Daoy (cell line): ENCODE results near the gene WIPI1. TPM values are rescaled to one million over a fixed set of nuclear protein-coding genes. Genes with fewer than 3 reads are reported as not detected.

ENCODE experiments used
- DNase-seq: peaks from one replicate; pipeline ENCODE4 v3.0.0-alpha.2; 2015; ENCODE audit warnings: low read depth
- total RNA-seq: library from RNA; depleted of rRNA; stranded (reverse); fragments of >200 nt; shearing (Covaris generic); gene quantifications from 2 replicates; pipeline ENCODE4 v1.2.3, GENCODE V29; 2014

The WIPI1 gene
- total RNA-seq, 1 experiment from 2014 or later: 13.4 TPM

- DNase-seq: no peak
These were observed 17.5 kb downstream of the WIPI1 start for GRCh38 chr17:68439656-68440290.

- DNase-seq: peak; percentile 56
These were observed 19.1 kb downstream of the WIPI1 start for GRCh38 chr17:68437979-68438822.

GRCh38 chr17:68435876-68436842 lies 21.1 kb downstream of the WIPI1 start:
- DNase-seq: peak; percentile 84

- no peak for DNase-seq
These were observed 21.9 kb downstream of the WIPI1 start for GRCh38 chr17:68435361-68435760.

- no peak for DNase-seq
These were observed 23.3 kb downstream of the WIPI1 start for GRCh38 chr17:68433911-68434508.

GRCh38 chr17:68433211-68433610 lies 24.1 kb downstream of the WIPI1 start:
- no peak for DNase-seq

- no peak for DNase-seq
These were observed 25.0 kb downstream of the WIPI1 start for GRCh38 chr17:68432086-68432864.

GRCh38 chr17:68431661-68432071 lies 25.6 kb downstream of the WIPI1 start:
- DNase-seq: peak; percentile 32

GRCh38 chr17:68431045-68431608 lies 26.2 kb downstream of the WIPI1 start:
- no peak for DNase-seq

- DNase-seq: no peak
These were observed 27.4 kb downstream of the WIPI1 start for GRCh38 chr17:68429881-68430280.

- no peak for DNase-seq
These were observed 28.7 kb downstream of the WIPI1 start for GRCh38 chr17:68428498-68429172.

GRCh38 chr17:68427575-68427974 lies 29.7 kb downstream of the WIPI1 start:
- no peak for DNase-seq

GRCh38 chr17:68425979-68426378 lies 31.3 kb downstream of the WIPI1 start:
- no peak for DNase-seq

- no peak for DNase-seq
These were observed 32.4 kb downstream of the WIPI1 start for GRCh38 chr17:68424861-68425260.

- DNase-seq: no peak
These were observed 33.1 kb downstream of the WIPI1 start for GRCh38 chr17:68424203-68424602.

GRCh38 chr17:68423251-68423650 lies 34.0 kb downstream of the WIPI1 start:
- no peak for DNase-seq

- no peak for DNase-seq
These were observed 34.5 kb downstream of the WIPI1 start for GRCh38 chr17:68422821-68423220.

GRCh38 chr17:68421486-68421885 lies 35.8 kb downstream of the WIPI1 start:
- no peak for DNase-seq

GRCh38 chr17:68420065-68420464 lies 37.2 kb downstream of the WIPI1 start:
- no peak for DNase-seq

- DNase-seq: no peak
These were observed 38.4 kb downstream of the WIPI1 start for GRCh38 chr17:68418876-68419275.
